ENCODE data around the gene PLEKHA5.
"Not testable (repeated sequence)": the region's sequence is repeated elsewhere in the genome, so short reads cannot be mapped to it uniquely, and the experiment has no call there.

The PLEKHA5 gene

GRCh38 chr12:19278407-19278806 lies 148.9 kb downstream of the PLEKHA5 start:
- DNase-seq (ENCODE audit: low read depth, low spot score) = no peak

DNA sequence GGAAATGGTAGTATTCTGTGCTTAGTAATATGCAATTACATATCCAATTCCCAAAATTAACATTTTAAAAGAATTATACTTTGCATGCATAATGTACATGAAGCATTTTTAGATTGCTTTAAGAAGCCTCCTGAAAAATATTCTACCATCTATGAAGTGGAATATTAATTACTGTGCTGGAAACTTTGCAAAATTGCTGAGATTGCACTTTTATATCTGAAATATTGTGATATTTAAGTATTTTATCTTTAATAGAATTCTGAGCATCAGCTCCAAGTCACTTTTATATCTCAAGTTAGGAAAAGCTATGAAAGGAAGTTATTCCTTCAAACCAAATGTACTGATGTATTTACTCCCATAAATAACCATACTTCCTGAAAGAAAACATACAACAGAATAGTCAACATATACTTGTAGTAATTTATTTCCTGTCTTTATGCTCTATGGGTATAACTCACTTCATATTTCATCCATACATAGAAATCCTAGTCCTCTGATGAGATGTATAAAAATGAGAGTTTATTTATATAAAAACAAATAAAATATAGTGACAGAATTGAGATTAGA lies 152.7 kb downstream of the PLEKHA5 start:
- DNase-seq (ENCODE audit: low read depth, low spot score) = no peak

GRCh38 chr12:19284658-19285057 lies 155.1 kb downstream of the PLEKHA5 start:
- DNase-seq (ENCODE audit: low read depth, low spot score) = no peak

- DNase-seq (ENCODE audit: low read depth, low spot score) = no peak
Measured at GRCh38 chr12:19285793-19286448, 156.4 kb downstream of the PLEKHA5 start.

GRCh38 chr12:19287302-19287701 lies 157.8 kb downstream of the PLEKHA5 start:
- no peak for DNase-seq (ENCODE audit: low read depth, low spot score)

DNA sequence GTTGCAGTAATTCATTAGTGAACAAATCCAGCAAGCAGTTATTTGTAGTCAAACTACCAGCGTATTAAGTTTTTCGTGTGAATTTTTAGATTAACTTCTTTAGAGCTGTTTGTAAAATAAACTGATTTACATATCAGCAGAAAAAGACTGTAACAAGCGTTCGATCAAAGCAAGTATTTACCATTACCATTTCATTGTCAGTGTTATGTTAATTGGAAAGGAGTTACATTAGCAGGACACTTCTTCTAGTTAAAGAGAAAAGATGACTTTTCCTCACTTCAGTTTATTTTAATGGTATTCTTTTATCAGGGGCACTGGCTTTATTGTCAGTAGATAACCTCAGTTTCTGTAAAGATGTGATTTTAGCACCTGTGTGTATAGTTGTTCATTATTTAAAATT lies 158.6 kb downstream of the PLEKHA5 start:
- no peak for DNase-seq (ENCODE audit: low read depth, low spot score)

DNA sequence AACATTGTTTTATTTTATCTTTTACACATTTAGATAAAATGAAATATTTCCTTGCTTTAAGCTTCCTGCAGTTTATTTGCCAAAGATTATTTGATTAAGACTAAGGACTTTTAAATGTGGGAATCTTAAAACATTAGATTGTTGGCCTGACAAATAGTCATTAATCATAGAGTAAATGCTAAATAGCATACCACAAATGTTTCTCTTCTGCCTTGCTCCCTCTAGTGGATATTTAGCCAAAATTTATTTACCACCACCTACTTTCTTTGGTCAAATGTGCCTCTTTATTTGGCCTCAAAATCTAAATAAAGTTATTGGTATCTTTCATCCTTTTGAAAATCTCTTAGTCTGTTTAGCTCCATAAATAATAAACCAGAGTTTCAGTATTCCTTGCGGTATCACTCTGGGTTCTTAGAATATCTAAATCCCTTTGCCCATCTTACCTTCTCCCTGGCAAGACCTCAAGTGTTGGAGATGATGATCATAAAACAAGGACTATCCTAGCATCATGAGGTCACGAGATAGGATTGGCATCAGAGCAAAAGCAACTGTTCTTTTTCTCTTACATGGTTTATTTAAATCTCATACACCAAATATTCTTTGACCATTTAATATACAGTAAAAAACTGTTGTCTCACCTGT lies 159.2 kb downstream of the PLEKHA5 start:
- no peak for DNase-seq (ENCODE audit: low read depth, low spot score)

- no peak for DNase-seq (ENCODE audit: low read depth, low spot score)
Measured at GRCh38 chr12:19298836-19299605, 169.5 kb downstream of the PLEKHA5 start.

DNA sequence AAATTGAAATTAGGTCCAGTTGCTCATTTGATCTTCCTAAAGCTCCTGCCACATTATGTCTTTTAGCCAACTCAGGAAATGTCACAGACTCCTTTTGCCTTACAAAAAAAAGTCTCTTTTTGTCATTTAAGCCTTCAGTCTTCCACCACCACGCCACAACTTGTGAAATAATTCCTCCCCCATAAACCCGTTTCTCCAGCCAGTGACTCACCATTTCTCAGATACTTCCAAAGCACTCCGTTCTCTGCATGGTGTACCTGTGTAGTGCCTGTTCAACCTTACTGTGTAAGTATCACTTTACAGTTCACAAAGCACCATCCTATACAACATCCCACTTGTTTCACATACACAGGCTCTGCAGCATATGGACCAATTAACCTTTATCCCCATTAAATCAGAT lies 170.2 kb downstream of the PLEKHA5 start:
- no peak for DNase-seq (ENCODE audit: low read depth, low spot score)

DNA sequence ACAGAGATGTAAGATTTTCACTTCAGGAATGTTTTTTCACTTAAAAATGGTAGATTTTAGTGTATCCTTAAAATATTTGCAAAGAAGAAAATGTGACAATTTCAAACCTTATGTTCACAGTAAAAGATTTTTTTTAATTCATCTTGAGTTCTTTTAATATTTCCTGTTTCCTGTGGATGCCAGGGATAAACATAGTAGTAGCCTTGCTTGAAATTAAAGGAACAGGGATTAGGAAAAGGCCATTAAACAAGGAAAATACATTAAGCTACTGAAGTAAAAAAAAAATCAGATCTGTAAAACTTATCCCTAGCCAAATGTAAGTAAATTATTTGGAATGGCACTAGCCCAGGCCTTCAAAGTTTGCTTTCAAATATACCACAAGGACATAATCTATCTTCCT lies 171.7 kb downstream of the PLEKHA5 start:
- no peak for DNase-seq (ENCODE audit: low read depth, low spot score)

DNA sequence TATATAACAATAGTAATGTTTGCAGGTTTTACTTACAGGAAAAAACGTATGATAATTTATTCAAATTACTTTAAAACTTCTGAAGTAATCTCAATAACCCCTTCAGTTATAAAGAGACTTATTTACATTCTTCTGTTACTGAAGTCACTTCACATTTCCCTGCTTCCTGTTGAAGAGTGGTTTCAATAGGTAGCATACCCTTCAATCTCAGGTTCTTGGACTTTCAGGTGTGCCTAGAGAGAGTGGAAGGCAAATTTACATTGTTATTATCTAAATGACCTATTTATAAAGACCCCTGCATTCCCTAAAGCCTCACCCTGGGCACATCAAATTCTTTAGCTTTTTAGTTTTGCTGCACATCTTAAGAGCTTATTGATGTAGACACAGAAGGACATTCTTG lies 172.2 kb downstream of the PLEKHA5 start:
- no peak for DNase-seq (ENCODE audit: low read depth, low spot score)

DNA sequence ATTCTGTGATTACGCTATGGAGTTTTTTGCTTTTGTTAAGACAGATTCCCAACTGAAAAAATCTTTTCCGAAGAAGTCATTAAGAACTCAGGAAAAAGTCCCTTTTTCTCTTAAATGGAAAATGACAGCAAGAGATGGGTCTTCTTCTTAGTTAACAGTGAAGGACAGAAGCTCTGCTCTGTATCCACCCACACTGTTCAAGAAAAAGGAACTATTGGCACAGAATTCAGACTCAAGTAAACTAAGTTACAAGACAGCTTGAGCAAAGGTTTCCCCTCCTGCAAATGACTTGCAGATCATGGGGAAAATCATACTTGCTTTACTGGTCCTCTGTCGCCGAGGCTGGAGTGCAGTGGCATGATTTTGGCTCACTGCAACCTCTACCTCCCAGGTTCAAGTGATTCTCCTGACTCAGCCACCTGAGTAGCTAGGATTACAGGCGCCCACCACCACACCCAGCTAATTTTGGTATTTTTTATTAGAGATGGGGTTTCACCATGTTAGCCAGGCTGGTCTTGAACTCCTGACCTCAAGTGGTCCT lies 172.6 kb downstream of the PLEKHA5 start:
- DNase-seq (ENCODE audit: low read depth, low spot score) = no peak

DNA sequence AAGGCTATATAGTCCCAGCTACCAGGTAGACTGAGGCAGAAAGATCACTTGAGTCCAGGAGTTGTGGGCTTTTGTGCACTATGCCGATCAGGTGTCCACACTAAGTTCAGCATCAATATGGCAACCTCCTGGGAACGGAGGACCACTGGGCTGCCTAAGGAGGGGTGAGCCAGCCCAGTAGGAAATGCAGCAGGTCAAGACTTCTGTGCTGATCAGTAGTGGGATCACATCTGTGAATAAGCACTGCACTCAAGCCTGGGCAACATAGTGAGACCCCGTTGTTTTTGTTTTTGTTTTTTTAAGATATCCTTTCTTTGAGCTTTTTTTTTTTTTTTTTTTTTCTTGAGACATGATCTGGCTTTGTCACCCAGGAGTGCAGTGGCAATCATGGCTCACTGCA lies 174.0 kb downstream of the PLEKHA5 start:
- DNase-seq (ENCODE audit: low read depth, low spot score) = no peak

GRCh38 chr12:19304149-19304750 lies 174.7 kb downstream of the PLEKHA5 start:
- DNase-seq (ENCODE audit: low read depth, low spot score) = no peak

DNA sequence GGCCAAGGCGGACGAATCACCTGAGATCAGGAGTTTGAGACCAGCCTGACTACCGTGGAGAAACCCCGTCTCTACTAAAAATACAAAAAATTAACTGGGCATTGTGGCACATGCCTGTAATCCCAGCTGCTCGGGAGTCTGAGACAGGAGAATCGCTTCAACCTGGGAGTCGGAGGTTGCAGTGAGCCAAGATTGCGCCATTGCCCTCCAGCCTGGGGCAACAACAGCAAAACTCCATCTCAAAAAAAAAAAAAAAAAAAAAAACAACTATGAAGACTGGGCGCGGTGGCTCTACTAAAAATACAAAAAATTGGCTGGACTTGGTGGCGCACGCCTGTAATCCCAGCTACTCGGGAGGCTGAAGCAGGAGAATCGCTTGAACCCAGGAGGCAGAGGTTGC lies 176.1 kb downstream of the PLEKHA5 start:
- not testable (repeated sequence) for DNase-seq (ENCODE audit: low read depth, low spot score)

DNA sequence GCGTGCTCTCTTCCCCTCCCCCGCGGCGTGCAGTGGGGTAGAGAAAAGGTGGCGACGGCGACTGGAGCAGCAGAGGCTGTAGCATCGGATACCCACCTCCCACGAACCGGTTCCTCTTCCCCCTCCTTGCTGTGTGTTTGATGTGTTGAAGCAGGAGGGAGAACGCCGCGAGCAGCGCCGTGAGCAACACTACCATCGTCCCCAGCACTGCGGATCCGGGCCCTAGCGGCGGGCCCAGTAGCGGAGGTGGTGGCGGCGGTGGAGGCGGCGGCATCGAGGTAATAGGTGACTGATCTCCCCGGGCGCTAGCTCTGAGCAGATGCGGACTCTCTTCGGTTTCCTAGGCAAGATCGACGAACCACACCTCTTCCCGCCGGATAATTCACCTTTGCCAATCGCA lies 176.8 kb downstream of the PLEKHA5 start:
- DNase-seq (ENCODE audit: low read depth, low spot score) = no peak

- no peak for DNase-seq (ENCODE audit: low read depth, low spot score)
Measured at GRCh38 chr12:19307451-19307850, 177.9 kb downstream of the PLEKHA5 start.

DNA sequence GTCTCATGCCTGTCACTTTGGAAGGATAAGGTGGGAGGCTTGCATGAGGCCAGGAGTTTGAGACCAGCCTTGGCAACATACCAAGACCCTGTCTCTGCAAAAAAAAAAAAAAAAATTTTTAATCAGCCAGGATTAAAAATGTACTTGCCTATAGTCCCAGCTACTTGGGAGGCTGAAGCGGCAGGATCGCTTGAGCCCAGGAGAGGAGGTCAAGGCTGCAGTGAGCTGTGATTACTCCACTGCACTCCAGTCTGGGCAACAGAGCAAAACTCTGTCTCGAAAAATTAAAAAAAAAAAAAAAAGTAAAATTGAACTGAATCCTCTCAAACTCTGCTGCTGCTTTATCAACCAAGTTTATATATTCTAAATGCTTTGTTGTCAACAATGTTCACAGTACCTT lies 181.6 kb downstream of the PLEKHA5 start:
- DNase-seq (ENCODE audit: low read depth, low spot score) = no peak

DNA sequence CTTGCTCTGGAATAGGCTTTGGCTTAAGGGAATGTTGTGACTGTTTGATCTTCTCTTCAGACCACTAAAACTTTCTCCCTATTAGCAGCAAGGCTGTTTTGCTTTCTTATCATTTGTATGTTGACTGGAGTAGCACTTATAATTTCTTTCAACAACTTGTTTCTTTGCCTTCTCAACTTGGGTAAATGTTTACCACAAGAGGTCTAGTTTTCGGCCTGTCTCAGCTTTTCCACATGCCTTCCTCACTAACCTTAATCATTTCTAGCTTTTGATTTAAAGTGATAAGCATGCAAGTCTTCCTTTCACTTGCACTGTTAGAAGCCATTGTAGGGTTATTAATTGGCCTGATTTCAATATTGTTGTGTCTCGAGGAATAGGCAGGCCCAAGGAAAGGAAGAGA lies 183.1 kb downstream of the PLEKHA5 start:
- no peak for DNase-seq (ENCODE audit: low read depth, low spot score)

- no peak for DNase-seq (ENCODE audit: low read depth, low spot score)
Measured at GRCh38 chr12:19316425-19316824, 186.9 kb downstream of the PLEKHA5 start.

- DNase-seq (ENCODE audit: low read depth, low spot score) = no peak
Measured at GRCh38 chr12:19322376-19322775, 192.8 kb downstream of the PLEKHA5 start.

GRCh38 chr12:19323805-19324204 lies 194.3 kb downstream of the PLEKHA5 start:
- DNase-seq (ENCODE audit: low read depth, low spot score) = no peak
